ENCODE results near the gene CCDC68. TPM values are rescaled to one million over a fixed set of nuclear protein-coding genes. Genes with fewer than 3 reads are reported as not detected.
"Not testable (repeated sequence)": the region's sequence is repeated elsewhere in the genome, so short reads cannot be mapped to it uniquely, and the experiment has no call there.

CCDC68 gene
- total and polyA plus RNA-seq, 2 of the 8 experiments (the other 6 are each of a cell fraction or from before 2014, with no cell fraction given), result 0.06 to 0.80 TPM

GRCh38 chr18:54855050-54855449 is 104.2 kb downstream of the CCDC68 start:
- H2BK5ac ChIP-seq (ENCODE audit: low read depth, low read length); H3K4me1 ChIP-seq (replicated peaks in 1 of 4; ENCODE audit: control insufficient read depth in 3 of 4, insufficient read depth in 4 of 4, low read length in 3 of 4); H3K23me2 ChIP-seq (ENCODE audit: low read depth, low read length); H2AK5ac ChIP-seq (ENCODE audit: low read depth, low read length); H3K14ac ChIP-seq (ENCODE audit: insufficient read length); DNase-seq (ENCODE audit: low read depth in 1 of 2, low spot score in 2 of 2); H3K36me3 ChIP-seq (ENCODE audit: control insufficient read depth in 2 of 4, insufficient read depth in 4 of 4, low read length in 3 of 4); FAIRE-seq; H4K91ac ChIP-seq (replicated peaks; ENCODE audit: insufficient read length, low read length); H3K18ac ChIP-seq (ENCODE audit: extremely low read depth, low read length); H3K79me2 ChIP-seq (ENCODE audit: control insufficient read depth in 1 of 2, insufficient read depth in 2 of 2, low read length in 2 of 2); H3K27me3 ChIP-seq (replicated peaks in 1 of 4; ENCODE audit: control insufficient read depth in 3 of 4, extremely low read depth in 1 of 4, insufficient read depth in 3 of 4, low read length in 3 of 4); H3K27ac ChIP-seq (ENCODE audit: low read depth, low read length); H3K23ac ChIP-seq (ENCODE audit: insufficient read length); H3K9ac ChIP-seq (replicated peaks in 1 of 4; ENCODE audit: extremely low read depth in 1 of 4, low read depth in 3 of 4, low read length in 3 of 4); H2BK12ac ChIP-seq (ENCODE audit: low read depth, low read length); H3K9me3 ChIP-seq (ENCODE audit: insufficient read depth in 2 of 2, low read depth in 1 of 2, low read length in 1 of 2); H2BK20ac ChIP-seq (ENCODE audit: low read length); H4K8ac ChIP-seq (ENCODE audit: extremely low read depth, insufficient read depth, low read length); H4K20me1 ChIP-seq (replicated peaks in 1 of 2; ENCODE audit: control insufficient read depth in 1 of 2, insufficient read depth in 2 of 2, low read length in 2 of 2); H3K4ac ChIP-seq (replicated peaks; ENCODE audit: insufficient read length, low read depth, low read length); H4K5ac ChIP-seq (ENCODE audit: insufficient read length, low read depth, low read length); H3K4me2 ChIP-seq (ENCODE audit: insufficient read depth in 1 of 2, low read depth in 2 of 2, low read length in 2 of 2); H3K56ac ChIP-seq (replicated peaks; ENCODE audit: insufficient read length, low read depth, low read length); POLR2A ChIA-PET (ENCODE audit: partially characterized antibody); H2AFZ ChIP-seq (ENCODE audit: low read length); H2BK120ac ChIP-seq (replicated peaks; ENCODE audit: low read depth, low read length); H3K4me3 ChIP-seq (ENCODE audit: extremely low read depth in 1 of 4, insufficient read depth in 2 of 4, low read depth in 3 of 4, low read length in 4 of 4); H2BK15ac ChIP-seq (ENCODE audit: low read length); H3K79me1 ChIP-seq (ENCODE audit: low read depth, low read length): not testable (repeated sequence)
- WGBS, 2 experiments (ENCODE audit: extremely low coverage in 1 of 2, insufficient coverage in 1 of 2, insufficient read length in 1 of 2, insufficient replicate concordance in 2 of 2, low coverage in 1 of 2, low lambda C conversion rate in 2 of 2, missing lambda C conversion rate in 1 of 2), result 93% methylated on average over 3 of the region's 3 CpGs; no CpG with 5 or more reads in 1 of the 2 experiments
- CTCF ChIA-PET (ENCODE audit: partially characterized antibody), result interaction anchor here (1.1 to 1.5 kb wide), 2 partner anchors 10 to 11 kb away, joined by 3 read pairs; no protein-coding TSS in a partner anchor

Measured in H1 (cell line).